ENCODE measurements around the gene CDC20.
"Not testable (repeated sequence)": the region's sequence is repeated elsewhere in the genome, so short reads cannot be mapped to it uniquely, and the experiment has no call there.

Gene CDC20

GRCh38 chr1:43358121-43358745 lies 548 bp upstream of the CDC20 start:
- DNase-seq, result peak; percentile 47

GRCh38 chr1:43359696-43360095 lies 915 bp downstream of the CDC20 start:
- DNase-seq, result no peak

- no peak for DNase-seq
Measured at GRCh38 chr1:43360616-43361015, 1.8 kb downstream of the CDC20 start.

- DNase-seq, result no peak
Measured at GRCh38 chr1:43363283-43363934, 4.6 kb downstream of the CDC20 start.

- DNase-seq, result no peak
Measured at GRCh38 chr1:43363935-43364525, 5.2 kb downstream of the CDC20 start.

- no peak for DNase-seq
Measured at GRCh38 chr1:43365678-43366077, 6.9 kb downstream of the CDC20 start.

- peak; percentile 9 for DNase-seq
Measured at GRCh38 chr1:43366179-43366578, 7.4 kb downstream of the CDC20 start.

GRCh38 chr1:43366601-43367025 lies 7.8 kb downstream of the CDC20 start:
- no peak for DNase-seq

- DNase-seq, result peak; percentile 69
Measured at GRCh38 chr1:43367026-43367903, 8.5 kb downstream of the CDC20 start.

GRCh38 chr1:43367904-43368645 lies 9.3 kb downstream of the CDC20 start, which contains the start of gene ELOVL1:
Gene ELOVL1 (minus strand): TSS chr1:43368011. CDS start chr1:43365609, 2,402 bp downstream.
- DNase-seq, result peak; percentile 86

GRCh38 chr1:43368646-43369020 lies 9.9 kb downstream of the CDC20 start:
- peak; percentile 4 for DNase-seq

- DNase-seq, result not testable (repeated sequence)
Measured at GRCh38 chr1:43369779-43370178, 11.0 kb downstream of the CDC20 start.

- DNase-seq, result no peak
Measured at GRCh38 chr1:43370564-43370963, 11.8 kb downstream of the CDC20 start.

- DNase-seq, result no peak
Measured at GRCh38 chr1:43372172-43372571, 13.4 kb downstream of the CDC20 start.

- DNase-seq, result no peak
Measured at GRCh38 chr1:43373066-43373940, 14.5 kb downstream of the CDC20 start.

GRCh38 chr1:43376723-43377235 lies 18.0 kb downstream of the CDC20 start:
- no peak for DNase-seq

GRCh38 chr1:43377831-43378230 lies 19.1 kb downstream of the CDC20 start:
- DNase-seq, result no peak

GRCh38 chr1:43379476-43379875 lies 20.7 kb downstream of the CDC20 start:
- DNase-seq, result no peak

GRCh38 chr1:43381612-43382011 lies 22.8 kb downstream of the CDC20 start:
- no peak for DNase-seq

- DNase-seq, result no peak
Measured at GRCh38 chr1:43382027-43382779, 23.4 kb downstream of the CDC20 start.

GRCh38 chr1:43383449-43383848 lies 24.7 kb downstream of the CDC20 start:
- no peak for DNase-seq

Data from NCI-H146 (cell line).